Dermis lymphatic vessel endothelial cell (primary cell): ENCODE measurements around the gene SDCCAG8. TPM values are rescaled to one million over a fixed set of nuclear protein-coding genes. Genes with fewer than 3 reads are reported as not detected.

Experiments
- total RNA-seq: library from RNA; depleted of rRNA; stranded (reverse); fragments of >200 nt; gene quantifications from 2 replicates; pipeline ENCODE4 v1.2.1, GENCODE V29; 2014

The SDCCAG8 gene
- 27.5 and 28.8 TPM in 2 replicates for total RNA-seq

DNA sequence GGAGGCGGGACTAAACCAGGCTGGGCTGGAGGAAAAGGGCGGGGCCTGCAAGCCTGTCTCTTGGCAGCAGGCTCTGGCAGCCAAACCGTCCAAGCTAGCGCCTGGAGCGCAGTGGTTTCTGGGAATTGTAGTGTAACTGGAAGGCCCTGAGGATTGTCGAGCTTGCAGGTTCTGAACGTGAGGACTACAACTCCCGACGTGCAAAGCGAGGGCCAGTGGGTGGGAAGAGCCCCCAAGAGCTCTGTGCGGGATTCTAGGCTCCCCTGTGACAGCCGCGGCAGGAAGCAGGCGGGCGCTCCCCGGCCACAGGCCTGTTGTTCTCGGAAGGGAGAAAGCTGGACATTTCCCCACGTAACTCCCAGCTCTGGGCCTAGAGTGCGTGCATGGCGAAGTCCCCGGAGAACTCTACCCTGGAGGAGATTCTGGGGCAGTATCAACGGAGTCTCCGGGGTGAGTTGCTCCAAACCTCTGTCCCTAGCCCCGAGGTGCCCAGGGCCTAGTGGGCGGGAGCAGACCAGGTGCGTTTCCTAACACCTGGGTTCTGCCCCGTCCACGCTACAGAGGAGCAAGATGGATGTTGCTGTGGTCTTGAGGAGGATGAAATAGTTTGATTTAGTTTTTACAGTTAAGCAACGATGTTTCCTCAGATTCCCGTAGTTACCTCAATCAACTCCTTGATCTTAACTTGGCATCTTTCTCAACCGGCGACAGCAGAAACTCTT, at the start of gene SDCCAG8:
Gene SDCCAG8, plus strand, starts transcription at position 251 of the 722 bp plus-strand sequence. Its CDS starts 133 bp downstream, at position 384.

DNA sequence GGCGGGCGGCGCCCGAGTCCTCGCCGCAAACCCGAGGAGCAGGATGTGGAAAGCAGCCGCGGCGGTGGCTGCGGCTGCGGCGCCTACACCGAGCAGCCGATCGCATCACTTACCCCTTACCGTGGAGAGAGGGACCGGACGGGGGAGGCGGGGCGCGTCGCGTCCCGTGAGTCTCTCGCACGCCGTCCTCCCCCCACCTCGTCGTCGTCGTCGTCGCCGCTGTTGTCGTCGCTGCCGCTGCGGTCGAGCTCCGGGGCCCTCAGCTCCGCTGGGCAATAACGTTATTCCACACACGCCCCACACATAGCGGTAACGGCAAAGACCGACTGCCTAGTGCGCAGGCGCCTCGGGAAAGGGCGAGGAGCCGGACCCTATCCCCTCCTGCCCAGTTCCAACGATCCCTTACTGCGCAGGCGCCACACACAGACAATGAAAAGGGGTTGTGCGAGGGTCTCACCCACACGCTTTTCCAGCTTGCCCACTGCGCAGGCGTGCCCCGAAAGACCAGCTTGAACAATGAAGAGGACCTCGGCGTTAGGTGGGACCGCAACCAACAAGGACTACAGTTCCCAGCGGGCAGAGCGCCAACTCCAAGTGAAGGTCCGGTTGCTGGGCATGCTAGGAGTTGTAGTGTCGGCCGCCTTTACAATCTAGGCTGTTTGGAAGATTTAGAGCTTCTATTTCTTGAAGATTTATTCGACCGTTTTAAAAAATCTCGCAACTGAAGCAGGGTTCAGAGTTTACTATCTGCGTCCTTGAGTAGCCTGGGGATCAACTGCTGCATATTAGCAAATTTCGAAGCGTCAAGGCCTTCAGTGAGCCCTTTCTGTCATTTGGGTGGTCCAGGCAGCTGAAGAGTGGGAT, 682 bp upstream of the SDCCAG8 start, which contains the start of gene CEP170:
Gene CEP170, minus strand, starts transcription at position 355 of the 864 bp plus-strand sequence. CDS start 30,001 bp downstream, outside the sequence.

Other genes with a start within 250 kb of the SDCCAG8 start
- gene CEP170, start 760 bp upstream of the SDCCAG8 start, total RNA-seq, result 83.2 and 95.7 TPM in 2 replicates